Measurements from ENCODE around the gene PTPRA.
"Not testable (repeated sequence)": the region's sequence is repeated elsewhere in the genome, so short reads cannot be mapped to it uniquely, and the experiment has no call there.

PTPRA gene

GRCh38 chr20:2889209-2889608, 15.9 kb downstream of the PTPRA start:
- no peak for DNase-seq

GRCh38 chr20:2889797-2890196, 16.5 kb downstream of the PTPRA start:
- no peak for DNase-seq

- DNase-seq: no peak
Measured at GRCh38 chr20:2890742-2891141, 17.5 kb downstream of the PTPRA start.

- no peak for DNase-seq
Measured at GRCh38 chr20:2891343-2891742, 18.1 kb downstream of the PTPRA start.

- DNase-seq: no peak
Measured at GRCh38 chr20:2892376-2892775, 19.1 kb downstream of the PTPRA start.

- no peak for DNase-seq
Measured at GRCh38 chr20:2894221-2894620, 20.9 kb downstream of the PTPRA start.

- DNase-seq: not testable (repeated sequence)
Measured at GRCh38 chr20:2895154-2895553, 21.9 kb downstream of the PTPRA start.

- no peak for DNase-seq
Measured at GRCh38 chr20:2899243-2899642, 26.0 kb downstream of the PTPRA start.

- DNase-seq: no peak
Measured at GRCh38 chr20:2900845-2901592, 27.7 kb downstream of the PTPRA start.

- DNase-seq: no peak
Measured at GRCh38 chr20:2902291-2902690, 29.0 kb downstream of the PTPRA start.

GRCh38 chr20:2902818-2903217, 29.5 kb downstream of the PTPRA start:
- no peak for DNase-seq

GRCh38 chr20:2903686-2904085, 30.4 kb downstream of the PTPRA start:
- no peak for DNase-seq

- DNase-seq: no peak
Measured at GRCh38 chr20:2907519-2907918, 34.2 kb downstream of the PTPRA start.

- no peak for DNase-seq
Measured at GRCh38 chr20:2909953-2910352, 36.7 kb downstream of the PTPRA start.

- DNase-seq: no peak
Measured at GRCh38 chr20:2911200-2911599, 37.9 kb downstream of the PTPRA start.

- DNase-seq: no peak
Measured at GRCh38 chr20:2914160-2914559, 40.9 kb downstream of the PTPRA start.

- no peak for DNase-seq
Measured at GRCh38 chr20:2917266-2917665, 44.0 kb downstream of the PTPRA start.

- DNase-seq: no peak
Measured at GRCh38 chr20:2918096-2919049, 45.1 kb downstream of the PTPRA start.

GRCh38 chr20:2919518-2920245, 46.4 kb downstream of the PTPRA start:
- DNase-seq: no peak

- DNase-seq: no peak
Measured at GRCh38 chr20:2920473-2920872, 47.2 kb downstream of the PTPRA start.

GRCh38 chr20:2921506-2921905, 48.2 kb downstream of the PTPRA start:
- no peak for DNase-seq

GRCh38 chr20:2922957-2923356, 49.7 kb downstream of the PTPRA start:
- DNase-seq: no peak

GRCh38 chr20:2930538-2930937, 57.3 kb downstream of the PTPRA start:
- no peak for DNase-seq
